H9 (cell line): ENCODE results near the gene PRR36. TPM values are rescaled to one million over a fixed set of nuclear protein-coding genes. Genes with fewer than 3 reads are reported as not detected.

Experiments
- DNase-seq: peaks from one replicate; pipeline ENCODE4 v3.0.0-alpha.2; 2017
- H2AFZ ChIP-seq: one replicate; pipeline ENCODE4 v1.6.1; 2013; ENCODE audit warnings: mild to moderate bottlenecking, low read length, control low read depth, moderate library complexity
- H2AK5ac ChIP-seq: 2 replicates; pipeline ENCODE4 v1.6.1; 2013; ENCODE audit warnings: low read length, control low read depth, mixed read lengths; ENCODE audit not compliant: insufficient read length
- H2BK120ac ChIP-seq: one replicate; pipeline ENCODE4 v1.6.1; 2013; ENCODE audit warnings: low read depth, mild to moderate bottlenecking, low read length, control low read depth, inconsistent platforms; ENCODE audit not compliant: poor library complexity, severe bottlenecking
- H2BK12ac ChIP-seq: 2 replicates; pipeline ENCODE4 v1.6.1; 2013; ENCODE audit warnings: low read length, control low read depth, mixed read lengths, low read depth; ENCODE audit not compliant: insufficient read length
- H2BK15ac ChIP-seq: 2 replicates; pipeline ENCODE4 v1.6.1; 2013; ENCODE audit warnings: low read depth, low read length, control low read depth
- H2BK20ac ChIP-seq: one replicate; pipeline ENCODE4 v1.6.1; 2013; ENCODE audit warnings: low read depth, mild to moderate bottlenecking, low read length, control low read depth, inconsistent platforms; ENCODE audit not compliant: poor library complexity, severe bottlenecking
- H2BK5ac ChIP-seq: 2 replicates; pipeline ENCODE4 v1.6.1; 2013; ENCODE audit warnings: low read length, control low read depth, mixed read lengths; ENCODE audit not compliant: insufficient read length
- H3K14ac ChIP-seq: 2 replicates; pipeline ENCODE4 v1.6.1; 2013; ENCODE audit warnings: low read length, control low read depth; ENCODE audit not compliant: insufficient read depth
- H3K18ac ChIP-seq: 2 replicates; pipeline ENCODE4 v1.6.1; 2013; ENCODE audit warnings: low read depth, mild to moderate bottlenecking, mixed read lengths, low read length, control low read depth; ENCODE audit not compliant: insufficient read length
- H3K23ac ChIP-seq: 2 replicates; pipeline ENCODE4 v1.6.1; 2013; ENCODE audit warnings: low read length, control low read depth, mixed read lengths, low read depth; ENCODE audit not compliant: insufficient read length
- H3K23me2 ChIP-seq: 2 replicates; pipeline ENCODE4 v1.6.1; 2013; ENCODE audit warnings: low read depth, mild to moderate bottlenecking, mixed read lengths, low read length, control low read depth; ENCODE audit not compliant: insufficient read length, poor library complexity, severe bottlenecking
- H3K27ac ChIP-seq: 2 replicates; pipeline ENCODE4 v1.5.1; 2013; ENCODE audit warnings: low read length, control low read depth, mixed read lengths, low read depth; ENCODE audit not compliant: insufficient read length
- H3K27me3 ChIP-seq: 2 replicates; pipeline ENCODE4 v1.6.1; 2013; ENCODE audit warnings: low read length, control low read depth, inconsistent platforms; ENCODE audit not compliant: insufficient read depth
- H3K4ac ChIP-seq: 2 replicates; pipeline ENCODE4 v1.6.1; 2013; ENCODE audit warnings: low read depth, mild to moderate bottlenecking, control low read depth, inconsistent platforms, low read length, moderate library complexity
- H3K4me1 ChIP-seq: 2 replicates; pipeline ENCODE4 v1.6.1; 2013; ENCODE audit warnings: low read length, control low read depth, inconsistent platforms; ENCODE audit not compliant: insufficient read depth
- H3K4me2 ChIP-seq: 2 replicates; pipeline ENCODE4 v1.6.1; 2013; ENCODE audit warnings: low read length, control low read depth, mixed read lengths; ENCODE audit not compliant: insufficient read length, insufficient read depth
- H3K56ac ChIP-seq: 2 replicates; pipeline ENCODE4 v1.6.1; 2013; ENCODE audit warnings: low read depth, mild to moderate bottlenecking, mixed read lengths, low read length, control low read depth; ENCODE audit not compliant: insufficient read length
- H3K79me1 ChIP-seq: 2 replicates; pipeline ENCODE4 v1.6.1; 2013; ENCODE audit warnings: low read depth, mild to moderate bottlenecking, moderate library complexity, low read length, control low read depth, inconsistent platforms; ENCODE audit not compliant: insufficient read depth, poor library complexity, severe bottlenecking
- H3K79me2 ChIP-seq: 2 replicates; pipeline ENCODE4 v1.6.1; 2013; ENCODE audit warnings: low read length, control low read depth, inconsistent platforms; ENCODE audit not compliant: insufficient read depth
- H3K9ac ChIP-seq: 2 replicates; pipeline ENCODE4 v1.6.1; 2013; ENCODE audit warnings: low read length, control low read depth, mixed read lengths; ENCODE audit not compliant: insufficient read length; ENCODE audit errors: extremely low read depth
- H3K9me3 ChIP-seq: one replicate; pipeline ENCODE4 v1.6.1; 2013; ENCODE audit warnings: low read depth, low read length, inconsistent platforms; ENCODE audit not compliant: control insufficient read depth
- H3T11ph ChIP-seq: one replicate; pipeline ENCODE4 v1.6.1; 2013; ENCODE audit warnings: mild to moderate bottlenecking, low read length, control low read depth, inconsistent platforms
- H4K20me1 ChIP-seq: one replicate; pipeline ENCODE4 v1.6.1; 2013; ENCODE audit not compliant: control insufficient read depth, insufficient read length, insufficient read depth
- H4K5ac ChIP-seq: 2 replicates; pipeline ENCODE4 v1.6.1; 2013; ENCODE audit warnings: low read depth, mild to moderate bottlenecking, mixed read lengths, low read length, control low read depth; ENCODE audit not compliant: insufficient read length
- H4K8ac ChIP-seq: replicated peaks from 2 replicates; pipeline ENCODE4 v1.6.1; 2013; ENCODE audit warnings: low read length, control low read depth, mixed read lengths, low read depth; ENCODE audit not compliant: insufficient read length
- H4K91ac ChIP-seq: 2 replicates; pipeline ENCODE4 v1.6.1; 2013; ENCODE audit warnings: low read depth, mild to moderate bottlenecking, moderate library complexity, mixed read lengths, low read length, control low read depth; ENCODE audit not compliant: insufficient read length
- H3K27ac Mint-ChIP-seq, 3 experiments: 2 replicates in 2 of 3; 3 replicates in 1 of 3; pipeline ENCODE4 v1.8.0; 2020 to 2021; ENCODE audit warnings: mixed read lengths in 3 of 3, mild to moderate bottlenecking in 1 of 3, moderate library complexity in 1 of 3
- H3K27me3 Mint-ChIP-seq: 2 replicates; pipeline ENCODE4 v1.8.0; 2021; ENCODE audit warnings: low read depth, mild to moderate bottlenecking, moderate library complexity, mixed read lengths
- H3K36me3 Mint-ChIP-seq, 3 experiments: 2 replicates in 2 of 3; 3 replicates in 1 of 3; pipeline ENCODE4 v1.8.0; 2020 to 2021; ENCODE audit warnings: low read depth in 3 of 3, mixed read lengths in 3 of 3; ENCODE audit not compliant: insufficient read depth in 1 of 3
- H3K4me1 Mint-ChIP-seq, 2 experiments: 2 replicates each; pipeline ENCODE4 v1.8.0; 2020; ENCODE audit warnings: mixed read lengths in 2 of 2
- H3K4me3 Mint-ChIP-seq, 2 experiments: 2 replicates in 1 of 2; 3 replicates in 1 of 2; pipeline ENCODE4 v1.8.0; 2020 to 2021; ENCODE audit warnings: mild to moderate bottlenecking in 2 of 2, mixed read lengths in 2 of 2, moderate library complexity in 1 of 2
- H3K9me3 Mint-ChIP-seq, 2 experiments: 2 replicates in 1 of 2; 3 replicates in 1 of 2; pipeline ENCODE4 v1.8.0; 2020; ENCODE audit warnings: mild to moderate bottlenecking in 2 of 2, mixed read lengths in 2 of 2, moderate library complexity in 1 of 2
- CTCF ChIP-seq: fragments of 200-600 bp; sonication (generic); conservative IDR thresholded peaks from 3 replicates; pipeline ENCODE4 v1.8.0; 2021; ENCODE audit warnings: antibody characterized with exemption, mild to moderate bottlenecking
- WGBS: extraction: QIAGEN DNeasy Blood & Tissue Kit; methylation state at CpG from one replicate; pipeline ENCODE4 v1.1.7; 2013; ENCODE audit warnings: missing lambda C conversion rate, low lambda C conversion rate, mixed read lengths; ENCODE audit not compliant: insufficient read length; ENCODE audit errors: extremely low coverage; 5-methylcytosine and 5-hydroxymethylcytosine counted together
- total RNA-seq: library from RNA; stranded (reverse); gene quantifications from 2 replicates; pipeline ENCODE4 v1.2.1, GENCODE V29; 2021

Gene PRR36
- total RNA-seq, 1 experiment from 2014 or later, result 20.4 TPM

GRCh38 chr19:7841751-7842660, 32.2 kb downstream of the PRR36 start:
- no peak overlapping the region for H3K27ac Mint-ChIP-seq
- Histone ChIP-seq H2BK15ac (no peak overlapping the region), H3K79me1 (no peaks in the 10 kb centered on the region), H2BK12ac (no peak overlapping the region), H3K4me2 (no peak overlapping the region), H3K4me1 (no peaks in the 10 kb centered on the region), H4K20me1 (peaks cover 5% of the 10 kb centered on the region), H2BK120ac (no peak overlapping the region), H3K56ac (no peak overlapping the region), H2BK20ac (no peak overlapping the region), H2AFZ (no peak overlapping the region), H4K5ac (no peak overlapping the region), H3K23ac (no peak overlapping the region), H4K91ac (no peak overlapping the region), H2BK5ac (no peak overlapping the region), H2AK5ac (no peak overlapping the region), H3K23me2 (no peaks in the 10 kb centered on the region), H3K9ac (no peak overlapping the region), H3K14ac (no peak overlapping the region), H3K4ac (no peak overlapping the region), H4K8ac (no peak overlapping the region), H3T11ph (no peak overlapping the region), H3K18ac (no peak overlapping the region), H3K27me3 (no peaks in the 10 kb centered on the region), H3K79me2 (no peaks in the 10 kb centered on the region), H3K9me3 (no peaks in the 10 kb centered on the region), H3K27ac (no peak overlapping the region)
- TF ChIP-seq CTCF, result no peak
- WGBS, result 100% methylated on average over 4 of the region's 11 CpGs
- DNase-seq, result no peak
- no peaks in the 10 kb centered on the region for H3K36me3 Mint-ChIP-seq
- H3K4me3 Mint-ChIP-seq, result no peak overlapping the region
- H3K27me3 Mint-ChIP-seq, result peaks cover 34% of the 10 kb centered on the region
- H3K4me1 Mint-ChIP-seq, result no peaks in the 10 kb centered on the region
- H3K9me3 Mint-ChIP-seq, result peaks cover 0 to 3% of the 10 kb centered on the region in 2 experiments; a peak in 1 of 5 replicates
